ENCODE data around the gene MACROD2.
"Not testable (repeated sequence)": the region's sequence is repeated elsewhere in the genome, so short reads cannot be mapped to it uniquely, and the experiment has no call there.

Gene MACROD2

GRCh38 chr20:14197097-14197496 lies 201.8 kb downstream of the MACROD2 start:
- DNase-seq, result no peak

GRCh38 chr20:14198416-14198815 lies 203.1 kb downstream of the MACROD2 start:
- no peak for DNase-seq

- DNase-seq, result no peak
These were observed 203.8 kb downstream of the MACROD2 start for GRCh38 chr20:14199111-14199510.

GRCh38 chr20:14203657-14204056 lies 208.3 kb downstream of the MACROD2 start:
- no peak for DNase-seq

GRCh38 chr20:14207591-14207990 lies 212.3 kb downstream of the MACROD2 start:
- DNase-seq, result no peak

- DNase-seq, result no peak
These were observed 213.6 kb downstream of the MACROD2 start for GRCh38 chr20:14208956-14209355.

DNA sequence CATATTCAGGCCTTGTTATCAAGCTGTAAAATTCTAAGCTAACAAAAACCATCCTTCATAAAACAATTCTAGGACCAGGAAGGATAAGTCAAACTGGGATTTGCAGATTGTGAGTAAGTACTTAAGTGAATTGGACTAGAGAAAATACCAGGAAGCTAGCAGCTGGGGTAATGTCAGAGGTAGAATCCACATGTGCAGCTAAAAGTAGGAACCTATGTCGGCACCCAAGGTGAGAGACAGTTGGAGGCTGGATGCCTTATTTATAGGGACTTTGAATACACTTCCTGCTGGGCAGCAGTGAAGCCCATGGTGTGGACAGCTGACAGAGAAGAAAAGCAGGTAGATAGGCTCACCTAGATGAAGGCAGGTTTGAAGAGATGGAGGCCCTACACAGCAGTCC lies 214.8 kb downstream of the MACROD2 start:
- DNase-seq, result no peak

DNA sequence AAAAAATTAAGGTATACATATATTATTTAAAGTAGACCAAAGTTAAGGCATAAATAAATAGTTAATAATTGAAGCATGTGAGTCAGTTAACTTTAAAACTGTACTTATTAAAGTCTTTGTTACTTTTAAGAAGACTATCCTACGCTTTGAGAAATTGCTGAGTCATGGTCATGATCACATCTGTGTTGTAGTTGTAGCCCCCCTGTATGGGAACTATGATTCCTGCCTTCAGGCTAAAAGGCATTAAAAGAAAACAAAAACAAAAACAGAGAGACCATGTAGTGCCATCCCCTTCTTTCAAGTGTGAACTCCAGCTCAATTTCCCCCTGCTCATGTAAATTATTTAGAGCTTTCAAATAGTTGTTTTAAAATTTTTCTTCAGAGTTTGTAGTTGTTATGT lies 218.7 kb downstream of the MACROD2 start:
- DNase-seq, result no peak

DNA sequence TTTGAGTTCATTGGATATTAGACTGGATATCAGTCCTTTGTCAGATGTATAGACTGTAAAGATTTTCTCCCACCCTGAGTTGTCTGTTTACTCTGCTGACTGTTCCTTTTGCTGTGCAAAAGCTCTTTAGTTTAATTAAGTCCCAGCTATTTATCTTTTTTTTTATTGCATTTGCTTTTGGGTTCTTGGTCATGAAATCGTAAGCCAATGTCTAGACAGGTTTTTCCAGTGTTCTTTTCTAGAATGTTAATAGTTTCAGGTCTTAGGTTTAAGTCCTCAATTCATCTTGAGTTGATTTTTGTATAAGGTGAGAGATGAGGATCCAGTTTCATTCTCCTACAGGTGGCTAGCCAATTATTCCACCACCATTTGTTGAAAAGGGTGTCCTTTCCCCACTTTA lies 220.6 kb downstream of the MACROD2 start:
- DNase-seq, result not testable (repeated sequence)

DNA sequence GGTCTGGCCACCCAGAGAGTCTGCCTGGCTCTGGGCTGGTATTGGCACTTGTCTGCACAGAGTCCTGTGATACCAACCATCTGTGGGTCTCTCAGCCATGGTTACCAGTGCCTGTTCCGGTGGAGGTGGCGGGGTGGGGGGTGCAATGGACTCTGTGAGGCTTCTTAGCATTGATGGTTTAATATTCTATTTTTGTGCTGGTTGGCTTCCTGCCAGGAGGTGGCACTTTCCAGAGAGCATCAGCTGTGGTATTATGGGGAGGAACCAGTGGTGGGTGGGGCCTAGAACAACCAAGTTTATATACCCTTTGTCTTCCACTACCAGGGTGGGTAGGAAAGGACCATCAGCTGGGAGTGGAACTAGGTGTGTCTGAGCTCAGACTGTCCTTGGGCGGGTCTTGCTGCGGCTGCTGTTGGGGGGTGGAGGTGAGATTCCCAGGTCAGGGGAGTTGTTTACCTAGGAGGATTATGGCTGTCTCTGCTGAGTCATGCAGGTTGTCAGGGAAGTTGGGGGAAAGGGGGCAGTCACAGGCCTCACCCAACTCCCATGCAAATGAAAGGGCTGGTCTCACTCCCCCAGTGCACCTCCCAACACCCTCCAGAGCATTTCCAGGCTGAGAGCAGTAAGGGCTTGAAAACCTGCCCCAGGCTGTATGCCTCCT lies 224.6 kb downstream of the MACROD2 start:
- DNase-seq, result no peak

DNA sequence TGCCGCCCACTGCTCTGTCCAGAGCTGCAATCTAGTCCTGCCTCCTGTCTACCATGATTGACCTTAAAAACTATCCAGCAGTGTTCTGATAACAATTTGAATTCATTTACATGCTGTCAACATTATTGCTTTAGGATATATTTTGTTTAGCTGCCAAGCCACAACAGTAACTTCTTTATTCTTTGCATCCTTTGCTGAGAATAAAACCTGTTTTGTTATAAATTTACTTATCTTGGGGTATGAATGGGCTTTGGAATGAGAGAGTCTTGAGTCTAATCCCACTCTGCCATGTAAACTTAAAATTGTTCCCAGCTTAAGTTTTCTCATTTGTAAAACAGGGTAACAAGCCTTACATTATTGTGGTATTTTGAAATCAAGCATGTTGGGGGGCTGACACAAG lies 225.7 kb downstream of the MACROD2 start:
- DNase-seq, result no peak

DNA sequence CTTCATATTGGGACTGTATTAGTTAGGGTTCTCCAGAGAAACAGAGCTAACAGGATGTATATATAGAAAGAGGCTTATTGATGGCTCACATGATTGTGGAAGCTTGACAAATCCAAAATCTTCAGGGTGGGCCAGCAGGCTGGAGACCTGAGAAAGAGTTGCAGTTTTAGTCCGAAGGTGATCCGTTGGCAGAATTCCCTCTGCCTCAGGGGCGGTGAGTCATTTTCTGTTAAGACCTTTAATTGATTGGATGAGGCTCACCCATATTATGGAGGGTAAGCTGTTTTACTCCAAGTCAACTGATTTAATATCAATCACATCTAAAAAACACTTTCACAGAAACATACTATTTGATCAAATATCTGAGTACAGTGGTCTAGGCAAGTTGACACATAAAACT lies 228.5 kb downstream of the MACROD2 start:
- DNase-seq, result no peak

- DNase-seq, result not testable (repeated sequence)
These were observed 231.0 kb downstream of the MACROD2 start for GRCh38 chr20:14226051-14227049.

DNA sequence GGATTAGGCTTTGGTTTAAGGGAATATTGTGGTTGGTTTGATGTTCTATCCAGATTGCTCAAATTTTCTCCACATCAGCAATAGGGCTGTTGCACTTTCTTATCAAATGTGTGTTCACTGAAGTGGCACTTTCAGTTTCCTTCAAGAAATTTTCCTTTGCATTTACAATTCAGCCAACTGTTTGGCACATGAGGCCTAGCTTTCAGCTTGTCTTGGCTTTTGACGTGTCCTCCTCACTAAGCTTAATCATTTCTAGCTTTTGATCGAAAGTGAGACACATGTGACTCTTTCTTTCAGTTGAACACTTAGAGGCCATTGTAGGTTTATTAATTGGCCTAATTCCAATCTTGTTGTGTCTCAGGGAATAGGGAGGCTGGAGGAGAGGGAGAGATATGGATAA lies 237.3 kb downstream of the MACROD2 start:
- DNase-seq, result no peak

DNA sequence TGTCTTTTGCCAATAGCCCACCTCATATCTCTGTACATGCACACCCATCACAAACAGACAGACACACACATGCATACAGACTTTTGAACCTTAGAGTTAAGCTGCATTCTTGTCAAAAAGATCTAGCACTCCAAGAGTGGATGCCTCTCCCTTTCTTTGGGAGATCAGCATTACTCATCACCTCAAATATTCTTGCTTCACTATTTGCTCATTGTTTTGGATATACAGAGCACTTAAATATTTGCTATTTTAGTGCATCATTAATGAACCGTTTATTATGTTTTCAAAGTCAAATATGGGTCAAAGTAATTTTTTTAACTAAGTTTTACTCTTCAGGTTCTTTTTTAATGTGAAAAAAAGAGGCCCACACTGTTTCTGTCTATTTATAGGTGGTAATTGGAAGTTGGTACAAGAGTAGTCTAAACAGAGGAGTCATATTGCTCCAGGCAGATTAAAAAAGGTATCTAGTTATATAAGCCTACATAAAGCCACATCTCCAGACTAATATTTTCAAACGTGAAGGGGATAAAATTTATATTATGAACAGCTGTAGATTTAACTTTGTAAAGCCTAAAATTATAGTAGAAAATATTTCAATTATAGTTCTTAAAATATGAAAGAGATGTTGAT lies 239.5 kb downstream of the MACROD2 start:
- no peak for DNase-seq

GRCh38 chr20:14235355-14235754 lies 240.0 kb downstream of the MACROD2 start:
- DNase-seq, result no peak

- DNase-seq, result no peak
These were observed 250.2 kb downstream of the MACROD2 start for GRCh38 chr20:14245368-14245970.

- DNase-seq, result no peak
These were observed 264.4 kb downstream of the MACROD2 start for GRCh38 chr20:14259689-14260088.

GRCh38 chr20:14260367-14260766 lies 265.1 kb downstream of the MACROD2 start:
- DNase-seq, result no peak

- DNase-seq, result no peak
These were observed 269.6 kb downstream of the MACROD2 start for GRCh38 chr20:14264869-14265268.

DNA sequence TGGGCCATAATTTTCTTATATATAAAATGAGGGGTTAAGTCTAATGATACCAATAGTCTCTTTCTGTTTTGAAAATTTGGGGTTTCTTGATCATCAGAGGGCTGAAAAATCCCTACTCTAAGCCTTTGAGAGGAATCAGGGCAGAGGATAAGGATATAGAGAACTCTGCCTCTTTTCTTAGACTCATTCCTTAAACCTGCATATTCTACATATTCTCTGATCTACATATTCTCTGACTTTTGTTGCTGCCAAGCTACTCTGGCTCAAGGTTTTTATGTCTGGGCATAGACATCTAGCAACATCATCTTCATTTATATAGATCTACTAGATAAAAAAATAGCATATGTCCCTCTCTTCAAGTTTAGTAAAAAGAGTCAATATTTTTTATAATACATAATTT lies 270.9 kb downstream of the MACROD2 start:
- no peak for DNase-seq

- DNase-seq, result not testable (repeated sequence)
These were observed 275.4 kb downstream of the MACROD2 start for GRCh38 chr20:14270751-14271150.

- DNase-seq, result no peak
These were observed 286.8 kb downstream of the MACROD2 start for GRCh38 chr20:14282140-14282539.
